GM12875 (cell line): Measurements from ENCODE around the gene CEACAM19.
"Not testable (repeated sequence)": the region's sequence is repeated elsewhere in the genome, so short reads cannot be mapped to it uniquely, and the experiment has no call there.

ENCODE experiments used
- H3K4me3 ChIP-seq: one replicate; pipeline ENCODE4 v1.5.1; 2011; ENCODE audit warnings: low read depth, low read length, control low read depth
- CTCF ChIP-seq: IDR thresholded peaks from 2 replicates; pipeline ENCODE4 v1.5.1; 2011; ENCODE audit warnings: low read depth, mild to moderate bottlenecking, control low read depth, inconsistent platforms, low read length, moderate library complexity, borderline replicate concordance; ENCODE audit not compliant: insufficient read depth

The CEACAM19 gene

GRCh38 chr19:44677019-44677811, 5.9 kb downstream of the CEACAM19 start:
- H3K4me3 ChIP-seq = no peak overlapping the region
- TF ChIP-seq CTCF = no peak

GRCh38 chr19:44680536-44680935, 9.3 kb downstream of the CEACAM19 start:
- TF ChIP-seq CTCF = no peak
- no peak overlapping the region for H3K4me3 ChIP-seq

GRCh38 chr19:44681992-44682790, 10.9 kb downstream of the CEACAM19 start:
- no peak for TF ChIP-seq CTCF
- H3K4me3 ChIP-seq = no peak overlapping the region

GRCh38 chr19:44682807-44683206, 11.5 kb downstream of the CEACAM19 start:
- TF ChIP-seq CTCF = no peak

GRCh38 chr19:44683434-44684210, 12.3 kb downstream of the CEACAM19 start:
- H3K4me3 ChIP-seq = no peak overlapping the region

More at GRCh38 chr19:44682807-44683206, 11.5 kb downstream of the CEACAM19 start:
- no peak overlapping the region for H3K4me3 ChIP-seq

DNA sequence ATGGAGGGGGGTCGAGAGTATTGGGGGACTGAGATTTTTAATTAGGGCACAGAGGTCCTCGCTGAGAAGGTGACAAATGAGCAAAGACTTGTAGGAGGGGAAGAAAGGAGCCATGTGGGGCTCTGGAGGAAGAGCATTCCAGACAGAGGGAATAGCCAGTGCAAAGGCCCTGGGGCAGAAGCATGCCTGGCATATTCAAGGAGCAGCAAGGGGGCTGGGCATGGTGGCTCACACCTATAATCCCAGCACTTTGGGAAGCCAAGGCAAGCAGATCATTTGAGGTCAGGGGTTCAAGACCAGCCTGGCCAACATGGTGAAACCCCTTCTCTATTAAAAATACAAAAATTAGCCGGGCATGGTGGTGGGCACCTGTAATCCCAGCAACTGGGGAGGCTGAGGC, 13.1 kb downstream of the CEACAM19 start:
- not testable (repeated sequence) for H3K4me3 ChIP-seq

More at GRCh38 chr19:44683434-44684210, 12.3 kb downstream of the CEACAM19 start:
- no peak for TF ChIP-seq CTCF
